C4-2B (cell line): Measurements from ENCODE around the gene ADGRV1.

ENCODE experiments used
- ZFX ChIP-seq: fragments of 450-650 bp; IDR thresholded peaks from 2 replicates; pipeline ENCODE4 v1.6.1; 2017
- TF ChIP-seq, protein P1 (sequence below): fragments of 450-650 bp; conservative IDR thresholded peaks from 2 replicates; pipeline ENCODE4 v1.5.1; 2017; ENCODE audit warnings: mild to moderate bottlenecking

GRCh38 chr5:90909101-90909503 lies 350.5 kb downstream of the ADGRV1 start:
- TF ChIP-seq, protein P1, sequence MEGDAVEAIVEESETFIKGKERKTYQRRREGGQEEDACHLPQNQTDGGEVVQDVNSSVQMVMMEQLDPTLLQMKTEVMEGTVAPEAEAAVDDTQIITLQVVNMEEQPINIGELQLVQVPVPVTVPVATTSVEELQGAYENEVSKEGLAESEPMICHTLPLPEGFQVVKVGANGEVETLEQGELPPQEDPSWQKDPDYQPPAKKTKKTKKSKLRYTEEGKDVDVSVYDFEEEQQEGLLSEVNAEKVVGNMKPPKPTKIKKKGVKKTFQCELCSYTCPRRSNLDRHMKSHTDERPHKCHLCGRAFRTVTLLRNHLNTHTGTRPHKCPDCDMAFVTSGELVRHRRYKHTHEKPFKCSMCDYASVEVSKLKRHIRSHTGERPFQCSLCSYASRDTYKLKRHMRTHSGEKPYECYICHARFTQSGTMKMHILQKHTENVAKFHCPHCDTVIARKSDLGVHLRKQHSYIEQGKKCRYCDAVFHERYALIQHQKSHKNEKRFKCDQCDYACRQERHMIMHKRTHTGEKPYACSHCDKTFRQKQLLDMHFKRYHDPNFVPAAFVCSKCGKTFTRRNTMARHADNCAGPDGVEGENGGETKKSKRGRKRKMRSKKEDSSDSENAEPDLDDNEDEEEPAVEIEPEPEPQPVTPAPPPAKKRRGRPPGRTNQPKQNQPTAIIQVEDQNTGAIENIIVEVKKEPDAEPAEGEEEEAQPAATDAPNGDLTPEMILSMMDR = no peak
- no peak for TF ChIP-seq ZFX
